CD8-positive, alpha-beta memory T cell (primary cell): ENCODE data around the gene IL1R2. TPM values are rescaled to one million over a fixed set of nuclear protein-coding genes. Genes with fewer than 3 reads are reported as not detected.

Experiments
- CTCF ChIA-PET: fragments of 350-600 bp; sonication (Branson Sonifier 250); formaldehyde crosslinking; loops from one replicate; lab custom pipeline; 2021; ENCODE audit warnings: antibody characterized with exemption; lab: Charles Lee
- POLR2A ChIA-PET: fragments of 350-600 bp; sonication (Branson Sonifier 250); formaldehyde crosslinking; loops from one replicate; lab custom pipeline; 2021; ENCODE audit warnings: antibody characterized with exemption; lab: Charles Lee
- DNase-seq, 5 donors: peaks; one replicate each; pipeline versions ENCODE4 v3.0.0 to v3.0.0-alpha.2; 2020 to 2022; ENCODE audit warnings: mixed read lengths in 1 of 5
- H3K27ac ChIP-seq: one replicate; pipeline ENCODE4 v1.7.0; 2013; ENCODE audit warnings: low read depth, mild to moderate bottlenecking, low read length, moderate library complexity
- H3K27me3 ChIP-seq: 2 replicates; pipeline ENCODE4 v1.7.0; 2013; ENCODE audit warnings: low read length, mild to moderate bottlenecking; ENCODE audit not compliant: insufficient read depth, poor library complexity, severe bottlenecking
- H3K36me3 ChIP-seq: 2 replicates; pipeline ENCODE4 v1.7.0; 2013; ENCODE audit warnings: mild to moderate bottlenecking, low read length, moderate library complexity; ENCODE audit not compliant: insufficient read depth
- H3K4me1 ChIP-seq: 2 replicates; pipeline ENCODE4 v1.7.0; 2013; ENCODE audit warnings: mild to moderate bottlenecking, low read length, moderate library complexity; ENCODE audit not compliant: insufficient read depth
- H3K4me3 ChIP-seq: 2 replicates; pipeline ENCODE4 v1.7.0; 2013; ENCODE audit warnings: mild to moderate bottlenecking, low read length
- H3K9me3 ChIP-seq: 2 replicates; pipeline ENCODE4 v1.7.0; 2013; ENCODE audit warnings: mild to moderate bottlenecking, low read length
- H3K27ac Mint-ChIP-seq, 8 donors: one replicate each; pipeline ENCODE4 v1.8.0; 2020 to 2021; ENCODE audit warnings: mixed read lengths in 8 of 8, mild to moderate bottlenecking in 6 of 8, inconsistent platforms in 3 of 8, moderate library complexity in 3 of 8
- H3K27me3 Mint-ChIP-seq, 2 donors: one replicate each; pipeline ENCODE4 v1.8.0; 2020 to 2021; ENCODE audit warnings: mixed read lengths in 2 of 2, mild to moderate bottlenecking in 1 of 2, moderate library complexity in 1 of 2
- H3K36me3 Mint-ChIP-seq, 3 donors: one replicate each; pipeline ENCODE4 v1.8.0; 2020 to 2021; ENCODE audit warnings: mixed read lengths in 3 of 3, inconsistent platforms in 1 of 3, mild to moderate bottlenecking in 1 of 3
- H3K4me1 Mint-ChIP-seq, 3 donors: one replicate each; pipeline ENCODE4 v1.8.0; 2020 to 2021; ENCODE audit warnings: mixed read lengths in 3 of 3, inconsistent platforms in 1 of 3, mild to moderate bottlenecking in 1 of 3
- H3K4me3 Mint-ChIP-seq, 7 donors: one replicate each; pipeline ENCODE4 v1.8.0; 2020 to 2021; ENCODE audit warnings: mixed read lengths in 7 of 7, mild to moderate bottlenecking in 6 of 7, moderate library complexity in 4 of 7, inconsistent platforms in 2 of 7
- H3K9me3 Mint-ChIP-seq, 5 donors: one replicate each; pipeline ENCODE4 v1.8.0; 2020 to 2022; ENCODE audit warnings: mixed read lengths in 5 of 5, mild to moderate bottlenecking in 3 of 5, moderate library complexity in 2 of 5, inconsistent platforms in 1 of 5
- polyA plus RNA-seq: library from polyadenylated mRNA; unstranded; fragments of 300-500 nt; fragmentation: Illumina TruSeq; gene quantifications from one replicate; pipeline ENCODE4 v1.2.3, GENCODE V29; 2021
- total RNA-seq, 2 experiments: library from RNA; stranded (reverse); gene quantifications; one replicate each; pipeline ENCODE4 v1.2.3, GENCODE V29; 2021

Gene IL1R2
- total and polyA plus RNA-seq, 3 experiments from 2014 or later: 0.85 to 1.4 TPM; not detected in 1

GRCh38 chr2:102057502-102058292 is 65.9 kb downstream of the IL1R2 start:
- H3K4me1 Mint-ChIP-seq: peaks cover 0 to 4% (median 0%) of the 10 kb centered on the region in 3 donors
- no peak for DNase-seq
- H3K36me3 ChIP-seq: no peaks in the 10 kb centered on the region
- no peaks in the 10 kb centered on the region for H3K9me3 ChIP-seq
- ChIA-PET POLR2A (no interaction called here), CTCF (interaction anchor here (1.2 kb wide), 1 partner anchor 183 kb away, joined by 3 read pairs; no protein-coding TSS in a partner anchor)
- H3K4me3 Mint-ChIP-seq: no peak overlapping the region
- peak overlapping the region in 1 of 8 donors; percentile 21 for H3K27ac Mint-ChIP-seq
- no peaks in the 10 kb centered on the region for H3K27me3 ChIP-seq
- peaks cover 0 to 3% of the 10 kb centered on the region in 2 donors for H3K27me3 Mint-ChIP-seq
- H3K9me3 Mint-ChIP-seq: no peaks in the 10 kb centered on the region
- no peak overlapping the region for H3K4me3 ChIP-seq
- H3K4me1 ChIP-seq: no peaks in the 10 kb centered on the region
- no peaks in the 10 kb centered on the region for H3K36me3 Mint-ChIP-seq
- H3K27ac ChIP-seq: no peak overlapping the region

- Histone ChIP-seq H3K36me3 (no peaks in the 10 kb centered on the region), H3K9me3 (no peaks in the 10 kb centered on the region), H3K27ac (no peak overlapping the region), H3K4me3 (no peak overlapping the region), H3K4me1 (no peaks in the 10 kb centered on the region), H3K27me3 (no peaks in the 10 kb centered on the region)
- ChIA-PET POLR2A (no interaction called here), CTCF (no interaction called here)
- Mint-ChIP-seq H3K4me1 (peaks cover 0 to 9% (median 0%) of the 10 kb centered on the region in 3 donors), H3K27ac (no peak overlapping the region), H3K4me3 (no peak overlapping the region), H3K27me3 (no peaks in the 10 kb centered on the region), H3K36me3 (no peaks in the 10 kb centered on the region), H3K9me3 (no peaks in the 10 kb centered on the region)
- DNase-seq: no peak
Measured at GRCh38 chr2:102058293-102058833, 66.6 kb downstream of the IL1R2 start.

GRCh38 chr2:102059151-102059550 is 67.4 kb downstream of the IL1R2 start:
- H3K36me3 ChIP-seq: no peaks in the 10 kb centered on the region
- H3K27me3 ChIP-seq: no peaks in the 10 kb centered on the region
- H3K9me3 ChIP-seq: no peaks in the 10 kb centered on the region
- peaks cover 0 to 9% (median 0%) of the 10 kb centered on the region in 3 donors for H3K4me1 Mint-ChIP-seq
- no peak overlapping the region for H3K4me3 ChIP-seq
- no peak overlapping the region for H3K27ac ChIP-seq
- H3K9me3 Mint-ChIP-seq: no peaks in the 10 kb centered on the region
- ChIA-PET POLR2A (no interaction called here), CTCF (no interaction called here)
- no peaks in the 10 kb centered on the region for H3K27me3 Mint-ChIP-seq
- no peaks in the 10 kb centered on the region for H3K36me3 Mint-ChIP-seq
- H3K4me1 ChIP-seq: no peaks in the 10 kb centered on the region
- DNase-seq: no peak
- H3K4me3 Mint-ChIP-seq: no peak overlapping the region
- H3K27ac Mint-ChIP-seq: peak overlapping the region in 1 of 8 donors; percentile 76

GRCh38 chr2:102060047-102060446 is 68.3 kb downstream of the IL1R2 start:
- DNase-seq: no peak
- Histone ChIP-seq H3K36me3 (no peaks in the 10 kb centered on the region), H3K9me3 (no peaks in the 10 kb centered on the region), H3K27me3 (no peaks in the 10 kb centered on the region), H3K4me1 (no peaks in the 10 kb centered on the region), H3K27ac (no peak overlapping the region), H3K4me3 (no peak overlapping the region)
- H3K4me3 Mint-ChIP-seq: no peak overlapping the region
- H3K4me1 Mint-ChIP-seq: peaks cover 0 to 9% (median 0%) of the 10 kb centered on the region in 3 donors
- no peaks in the 10 kb centered on the region for H3K9me3 Mint-ChIP-seq
- H3K36me3 Mint-ChIP-seq: no peaks in the 10 kb centered on the region
- H3K27me3 Mint-ChIP-seq: no peaks in the 10 kb centered on the region
- ChIA-PET CTCF (no interaction called here), POLR2A (no interaction called here)
- H3K27ac Mint-ChIP-seq: no peak overlapping the region

- no peaks in the 10 kb centered on the region for H3K27me3 Mint-ChIP-seq
- no peak overlapping the region for H3K27ac Mint-ChIP-seq
- H3K4me3 Mint-ChIP-seq: no peak overlapping the region
- Histone ChIP-seq H3K27ac (no peak overlapping the region), H3K9me3 (no peaks in the 10 kb centered on the region), H3K27me3 (no peaks in the 10 kb centered on the region), H3K36me3 (no peaks in the 10 kb centered on the region), H3K4me3 (no peak overlapping the region), H3K4me1 (no peaks in the 10 kb centered on the region)
- ChIA-PET POLR2A (no interaction called here), CTCF (no interaction called here)
- no peaks in the 10 kb centered on the region for H3K9me3 Mint-ChIP-seq
- no peaks in the 10 kb centered on the region for H3K36me3 Mint-ChIP-seq
- DNase-seq: no peak
- H3K4me1 Mint-ChIP-seq: peaks cover 0 to 9% (median 0%) of the 10 kb centered on the region in 3 donors
Measured at GRCh38 chr2:102060792-102061191, 69.0 kb downstream of the IL1R2 start.

- H3K27ac ChIP-seq: no peak overlapping the region
- H3K27ac Mint-ChIP-seq: no peak overlapping the region
- no peaks in the 10 kb centered on the region for H3K4me1 ChIP-seq
- H3K36me3 ChIP-seq: no peaks in the 10 kb centered on the region
- POLR2A ChIA-PET: no interaction called here
- no peaks in the 10 kb centered on the region for H3K27me3 ChIP-seq
- no peaks in the 10 kb centered on the region for H3K9me3 Mint-ChIP-seq
- no peak overlapping the region for H3K4me3 Mint-ChIP-seq
- CTCF ChIA-PET: no interaction called here
- H3K27me3 Mint-ChIP-seq: no peaks in the 10 kb centered on the region
- no peaks in the 10 kb centered on the region for H3K36me3 Mint-ChIP-seq
- H3K9me3 ChIP-seq: no peaks in the 10 kb centered on the region
- H3K4me3 ChIP-seq: no peak overlapping the region
- no peak for DNase-seq
- H3K4me1 Mint-ChIP-seq: peaks cover 0 to 9% (median 0%) of the 10 kb centered on the region in 3 donors
Measured at GRCh38 chr2:102061286-102061699, 69.5 kb downstream of the IL1R2 start.

- Mint-ChIP-seq H3K4me3 (no peak overlapping the region), H3K27ac (peak overlapping the region in 1 of 8 donors; percentile 25)
- no peak for DNase-seq
Measured at GRCh38 chr2:102061962-102062795, 70.4 kb downstream of the IL1R2 start.

GRCh38 chr2:102062802-102063201 is 71.0 kb downstream of the IL1R2 start:
- POLR2A ChIA-PET: no interaction called here
- no peak overlapping the region for H3K27ac Mint-ChIP-seq
- no peak for DNase-seq

More at GRCh38 chr2:102061962-102062795, 70.4 kb downstream of the IL1R2 start:
- no peaks in the 10 kb centered on the region for H3K27me3 Mint-ChIP-seq
- H3K36me3 Mint-ChIP-seq: no peaks in the 10 kb centered on the region
- Histone ChIP-seq H3K9me3 (no peaks in the 10 kb centered on the region), H3K36me3 (no peaks in the 10 kb centered on the region), H3K4me3 (no peak overlapping the region), H3K27ac (peak overlapping the region; percentile 20), H3K27me3 (no peaks in the 10 kb centered on the region), H3K4me1 (no peaks in the 10 kb centered on the region)
- CTCF ChIA-PET: no interaction called here
- peaks cover 0 to 9% (median 0%) of the 10 kb centered on the region in 3 donors for H3K4me1 Mint-ChIP-seq
- POLR2A ChIA-PET: no interaction called here
- H3K9me3 Mint-ChIP-seq: no peaks in the 10 kb centered on the region

More at GRCh38 chr2:102062802-102063201, 71.0 kb downstream of the IL1R2 start:
- Histone ChIP-seq H3K4me3 (no peak overlapping the region), H3K27ac (peak overlapping the region; percentile 83), H3K4me1 (no peaks in the 10 kb centered on the region), H3K36me3 (no peaks in the 10 kb centered on the region), H3K9me3 (no peaks in the 10 kb centered on the region), H3K27me3 (no peaks in the 10 kb centered on the region)
- H3K4me1 Mint-ChIP-seq: peaks cover 0 to 9% (median 0%) of the 10 kb centered on the region in 3 donors
- H3K9me3 Mint-ChIP-seq: no peaks in the 10 kb centered on the region
- H3K4me3 Mint-ChIP-seq: no peak overlapping the region
- H3K36me3 Mint-ChIP-seq: no peaks in the 10 kb centered on the region
- no peaks in the 10 kb centered on the region for H3K27me3 Mint-ChIP-seq
- CTCF ChIA-PET: no interaction called here
